ENCODE results near the gene NPIPA1. TPM values are rescaled to one million over a fixed set of nuclear protein-coding genes. Genes with fewer than 3 reads are reported as not detected.
A peak's percentile ranks its signal among the peaks of the same experiment; 100 is the strongest.

The NPIPA1 gene
- total and polyA plus RNA-seq, 2 of the 13 experiments (the other 11 are each of a cell fraction or from before 2014, with no cell fraction given): 75.9 to 183 TPM

DNA sequence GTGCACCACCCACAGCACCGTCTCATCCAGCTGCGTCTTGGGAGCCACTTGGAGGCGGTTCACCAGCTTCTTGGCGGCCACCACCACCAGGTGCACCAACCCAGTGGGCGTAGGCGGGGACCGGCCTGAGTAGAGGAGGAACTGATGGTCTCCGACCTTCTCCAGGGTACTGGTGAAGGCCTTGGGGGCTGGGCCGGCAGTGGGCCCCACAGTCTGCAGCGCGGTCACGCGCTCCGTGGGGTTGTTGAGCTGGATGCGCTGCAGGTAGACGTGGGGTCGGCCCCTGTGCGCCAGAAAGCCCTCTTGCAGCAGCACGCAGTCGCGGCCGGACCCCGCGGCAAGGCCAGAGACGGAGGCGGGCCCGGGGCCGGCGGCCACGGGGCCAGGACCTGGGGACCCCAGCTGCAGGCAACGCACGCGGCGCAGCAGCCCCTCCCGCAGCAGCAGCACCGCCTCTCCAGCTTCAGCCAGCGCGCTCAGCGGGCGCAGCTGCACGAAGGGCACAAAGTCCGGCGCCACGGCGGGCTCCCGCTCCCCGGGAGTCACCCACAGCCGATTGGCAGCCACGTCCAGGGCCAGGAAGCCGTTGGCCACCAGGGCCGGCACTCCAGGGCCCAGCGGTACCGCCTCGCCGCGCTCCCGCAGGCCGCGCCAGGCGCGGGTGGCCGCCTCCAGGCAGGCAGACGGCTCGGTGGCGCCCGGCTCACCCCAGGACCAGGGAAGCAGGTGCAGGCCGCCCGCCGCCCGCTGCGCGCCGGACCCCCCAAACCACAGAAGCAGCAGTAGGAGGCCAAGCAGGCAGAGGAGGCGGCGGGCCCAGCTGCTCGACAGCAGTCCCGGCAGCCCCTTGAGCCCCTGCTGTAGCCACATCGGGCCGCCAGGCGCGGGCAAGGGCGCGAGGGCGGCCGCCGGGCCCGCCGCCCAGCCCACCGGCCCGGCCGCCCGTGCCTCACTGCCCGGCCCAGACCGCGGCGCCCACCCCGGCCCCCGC lies 52.3 kb downstream of the NPIPA1 start (continued):
- TF ChIP-seq, protein P1, sequence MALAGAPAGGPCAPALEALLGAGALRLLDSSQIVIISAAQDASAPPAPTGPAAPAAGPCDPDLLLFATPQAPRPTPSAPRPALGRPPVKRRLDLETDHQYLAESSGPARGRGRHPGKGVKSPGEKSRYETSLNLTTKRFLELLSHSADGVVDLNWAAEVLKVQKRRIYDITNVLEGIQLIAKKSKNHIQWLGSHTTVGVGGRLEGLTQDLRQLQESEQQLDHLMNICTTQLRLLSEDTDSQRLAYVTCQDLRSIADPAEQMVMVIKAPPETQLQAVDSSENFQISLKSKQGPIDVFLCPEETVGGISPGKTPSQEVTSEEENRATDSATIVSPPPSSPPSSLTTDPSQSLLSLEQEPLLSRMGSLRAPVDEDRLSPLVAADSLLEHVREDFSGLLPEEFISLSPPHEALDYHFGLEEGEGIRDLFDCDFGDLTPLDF (CRISPR knock-in tag; IDR thresholded peaks at IDR 0.05): peak; percentile 72; the same call in 1 of the 2 replicates
- TF ChIP-seq KDM2A (CRISPR knock-in tag; IDR thresholded peaks at IDR 0.05; ENCODE audit: borderline replicate concordance, low read depth): peak; percentile 52; the same call in 1 of the 2 replicates
- TF ChIP-seq, protein P2, sequence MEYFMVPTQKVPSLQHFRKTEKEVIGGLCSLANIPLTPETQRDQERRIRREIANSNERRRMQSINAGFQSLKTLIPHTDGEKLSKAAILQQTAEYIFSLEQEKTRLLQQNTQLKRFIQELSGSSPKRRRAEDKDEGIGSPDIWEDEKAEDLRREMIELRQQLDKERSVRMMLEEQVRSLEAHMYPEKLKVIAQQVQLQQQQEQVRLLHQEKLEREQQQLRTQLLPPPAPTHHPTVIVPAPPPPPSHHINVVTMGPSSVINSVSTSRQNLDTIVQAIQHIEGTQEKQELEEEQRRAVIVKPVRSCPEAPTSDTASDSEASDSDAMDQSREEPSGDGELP (IDR thresholded peaks at IDR 0.05; ENCODE audit: borderline replicate concordance, low read depth): peak; percentile 54; the same call in 1 of the 2 replicates
- peak; percentile 74 for TF ChIP-seq RAD21 (CRISPR knock-in tag; IDR thresholded peaks at IDR 0.05)
- TF ChIP-seq, protein P3, sequence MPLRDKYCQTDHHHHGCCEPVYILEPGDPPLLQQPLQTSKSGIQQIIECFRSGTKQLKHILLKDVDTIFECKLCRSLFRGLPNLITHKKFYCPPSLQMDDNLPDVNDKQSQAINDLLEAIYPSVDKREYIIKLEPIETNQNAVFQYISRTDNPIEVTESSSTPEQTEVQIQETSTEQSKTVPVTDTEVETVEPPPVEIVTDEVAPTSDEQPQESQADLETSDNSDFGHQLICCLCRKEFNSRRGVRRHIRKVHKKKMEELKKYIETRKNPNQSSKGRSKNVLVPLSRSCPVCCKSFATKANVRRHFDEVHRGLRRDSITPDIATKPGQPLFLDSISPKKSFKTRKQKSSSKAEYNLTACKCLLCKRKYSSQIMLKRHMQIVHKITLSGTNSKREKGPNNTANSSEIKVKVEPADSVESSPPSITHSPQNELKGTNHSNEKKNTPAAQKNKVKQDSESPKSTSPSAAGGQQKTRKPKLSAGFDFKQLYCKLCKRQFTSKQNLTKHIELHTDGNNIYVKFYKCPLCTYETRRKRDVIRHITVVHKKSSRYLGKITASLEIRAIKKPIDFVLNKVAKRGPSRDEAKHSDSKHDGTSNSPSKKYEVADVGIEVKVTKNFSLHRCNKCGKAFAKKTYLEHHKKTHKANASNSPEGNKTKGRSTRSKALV (CRISPR knock-in tag; IDR thresholded peaks at IDR 0.05): peak; percentile 85
- TF ChIP-seq, protein P4, sequence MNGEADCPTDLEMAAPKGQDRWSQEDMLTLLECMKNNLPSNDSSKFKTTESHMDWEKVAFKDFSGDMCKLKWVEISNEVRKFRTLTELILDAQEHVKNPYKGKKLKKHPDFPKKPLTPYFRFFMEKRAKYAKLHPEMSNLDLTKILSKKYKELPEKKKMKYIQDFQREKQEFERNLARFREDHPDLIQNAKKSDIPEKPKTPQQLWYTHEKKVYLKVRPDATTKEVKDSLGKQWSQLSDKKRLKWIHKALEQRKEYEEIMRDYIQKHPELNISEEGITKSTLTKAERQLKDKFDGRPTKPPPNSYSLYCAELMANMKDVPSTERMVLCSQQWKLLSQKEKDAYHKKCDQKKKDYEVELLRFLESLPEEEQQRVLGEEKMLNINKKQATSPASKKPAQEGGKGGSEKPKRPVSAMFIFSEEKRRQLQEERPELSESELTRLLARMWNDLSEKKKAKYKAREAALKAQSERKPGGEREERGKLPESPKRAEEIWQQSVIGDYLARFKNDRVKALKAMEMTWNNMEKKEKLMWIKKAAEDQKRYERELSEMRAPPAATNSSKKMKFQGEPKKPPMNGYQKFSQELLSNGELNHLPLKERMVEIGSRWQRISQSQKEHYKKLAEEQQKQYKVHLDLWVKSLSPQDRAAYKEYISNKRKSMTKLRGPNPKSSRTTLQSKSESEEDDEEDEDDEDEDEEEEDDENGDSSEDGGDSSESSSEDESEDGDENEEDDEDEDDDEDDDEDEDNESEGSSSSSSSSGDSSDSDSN (CRISPR knock-in tag; IDR thresholded peaks at IDR 0.05): peak; percentile 91; the same call in 1 of the 2 replicates
- TF ChIP-seq, protein P5, sequence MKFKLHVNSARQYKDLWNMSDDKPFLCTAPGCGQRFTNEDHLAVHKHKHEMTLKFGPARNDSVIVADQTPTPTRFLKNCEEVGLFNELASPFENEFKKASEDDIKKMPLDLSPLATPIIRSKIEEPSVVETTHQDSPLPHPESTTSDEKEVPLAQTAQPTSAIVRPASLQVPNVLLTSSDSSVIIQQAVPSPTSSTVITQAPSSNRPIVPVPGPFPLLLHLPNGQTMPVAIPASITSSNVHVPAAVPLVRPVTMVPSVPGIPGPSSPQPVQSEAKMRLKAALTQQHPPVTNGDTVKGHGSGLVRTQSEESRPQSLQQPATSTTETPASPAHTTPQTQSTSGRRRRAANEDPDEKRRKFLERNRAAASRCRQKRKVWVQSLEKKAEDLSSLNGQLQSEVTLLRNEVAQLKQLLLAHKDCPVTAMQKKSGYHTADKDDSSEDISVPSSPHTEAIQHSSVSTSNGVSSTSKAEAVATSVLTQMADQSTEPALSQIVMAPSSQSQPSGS (CRISPR knock-in tag; IDR thresholded peaks at IDR 0.05): peak; percentile 36; the same call in 1 of the 2 replicates
- TF ChIP-seq HNRNPL (IDR thresholded peaks at IDR 0.05; ENCODE audit: low read depth, low read length): 0 out of 2 replicates have a peak, but pooled peaks have one; percentile 61
- peak; percentile 62; the same call in 1 of the 2 replicates for TF ChIP-seq SRY (CRISPR knock-in tag; IDR thresholded peaks at IDR 0.05)
- peak; percentile 85 for TF ChIP-seq KMT2A (CRISPR knock-in tag; IDR thresholded peaks at IDR 0.05)
- 0 out of 2 replicates have a peak, but pooled peaks have one; percentile 28 for TF ChIP-seq ZNF205 (CRISPR knock-in tag; IDR thresholded peaks at IDR 0.05)
- peak; percentile 48; the same call in 1 of the 2 replicates for TF ChIP-seq ZNF564 (CRISPR knock-in tag; IDR thresholded peaks at IDR 0.05)
- peak; percentile 72 for TF ChIP-seq HNRNPLL (IDR thresholded peaks at IDR 0.05; ENCODE audit: low read depth, low read length, poor library complexity, severe bottlenecking)
- TF ChIP-seq, protein P6, sequence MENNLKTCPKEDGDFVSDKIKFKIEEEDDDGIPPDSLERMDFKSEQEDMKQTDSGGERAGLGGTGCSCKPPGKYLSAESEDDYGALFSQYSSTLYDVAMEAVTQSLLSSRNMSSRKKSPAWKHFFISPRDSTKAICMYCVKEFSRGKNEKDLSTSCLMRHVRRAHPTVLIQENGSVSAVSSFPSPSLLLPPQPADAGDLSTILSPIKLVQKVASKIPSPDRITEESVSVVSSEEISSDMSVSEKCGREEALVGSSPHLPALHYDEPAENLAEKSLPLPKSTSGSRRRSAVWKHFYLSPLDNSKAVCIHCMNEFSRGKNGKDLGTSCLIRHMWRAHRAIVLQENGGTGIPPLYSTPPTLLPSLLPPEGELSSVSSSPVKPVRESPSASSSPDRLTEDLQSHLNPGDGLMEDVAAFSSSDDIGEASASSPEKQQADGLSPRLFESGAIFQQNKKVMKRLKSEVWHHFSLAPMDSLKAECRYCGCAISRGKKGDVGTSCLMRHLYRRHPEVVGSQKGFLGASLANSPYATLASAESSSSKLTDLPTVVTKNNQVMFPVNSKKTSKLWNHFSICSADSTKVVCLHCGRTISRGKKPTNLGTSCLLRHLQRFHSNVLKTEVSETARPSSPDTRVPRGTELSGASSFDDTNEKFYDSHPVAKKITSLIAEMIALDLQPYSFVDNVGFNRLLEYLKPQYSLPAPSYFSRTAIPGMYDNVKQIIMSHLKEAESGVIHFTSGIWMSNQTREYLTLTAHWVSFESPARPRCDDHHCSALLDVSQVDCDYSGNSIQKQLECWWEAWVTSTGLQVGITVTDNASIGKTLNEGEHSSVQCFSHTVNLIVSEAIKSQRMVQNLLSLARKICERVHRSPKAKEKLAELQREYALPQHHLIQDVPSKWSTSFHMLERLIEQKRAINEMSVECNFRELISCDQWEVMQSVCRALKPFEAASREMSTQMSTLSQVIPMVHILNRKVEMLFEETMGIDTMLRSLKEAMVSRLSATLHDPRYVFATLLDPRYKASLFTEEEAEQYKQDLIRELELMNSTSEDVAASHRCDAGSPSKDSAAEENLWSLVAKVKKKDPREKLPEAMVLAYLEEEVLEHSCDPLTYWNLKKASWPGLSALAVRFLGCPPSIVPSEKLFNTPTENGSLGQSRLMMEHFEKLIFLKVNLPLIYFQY (CRISPR knock-in tag; IDR thresholded peaks at IDR 0.05; ENCODE audit: borderline replicate concordance): peak; percentile 60; the same call in 1 of the 2 replicates
- peak; percentile 24; the same call in 1 of the 2 replicates for TF ChIP-seq HDAC2 (CRISPR knock-in tag; IDR thresholded peaks at IDR 0.05)
